Omental fat pad (tissue), 4 donors: ENCODE data around the gene FOXP1. TPM values are rescaled to one million over a fixed set of nuclear protein-coding genes. Genes with fewer than 3 reads are reported as not detected.

Experiments
- ATAC-seq: fragments of 150-250 bp; one replicate; pipeline ENCODE4 v1.9.1; 2016; ENCODE audit warnings: mild to moderate bottlenecking, moderate library complexity; ENCODE audit not compliant: low FRiP score
- DNase-seq: peaks from one replicate; pipeline ENCODE4 v3.0.0-alpha.2; 2019; ENCODE audit warnings: low spot score
- CTCF ChIP-seq, 3 donors: fragments of 450-650 bp; IDR thresholded peaks; one replicate each; pipeline ENCODE4 v1.5.1; 2016 to 2017; ENCODE audit warnings: antibody characterized with exemption in 3 of 3, mild to moderate bottlenecking in 3 of 3, moderate library complexity in 2 of 3
- total RNA-seq, 4 donors: library from RNA; depleted of rRNA; stranded (reverse); fragments of >200 nt; gene quantifications; one replicate each; pipeline ENCODE4 v1.1.0, GENCODE V29; 2016

FOXP1 gene
- total RNA-seq, 4 donors from 2014 or later, result 72.4 to 128 (median 76.7) TPM

GRCh38 chr3:71088742-71089141 lies 494.8 kb downstream of the FOXP1 start:
- ATAC-seq (no peak), DNase-seq (no peak)
- TF ChIP-seq CTCF (IDR thresholded peaks at IDR 0.05), result no peak

GRCh38 chr3:71088019-71088708 lies 495.4 kb downstream of the FOXP1 start:
- ATAC-seq (no peak), DNase-seq (no peak)
- TF ChIP-seq CTCF (IDR thresholded peaks at IDR 0.05), result no peak

- TF ChIP-seq CTCF (IDR thresholded peaks at IDR 0.05), result no peak
- no peak for DNase-seq
- ATAC-seq, result no peak
Observed at GRCh38 chr3:71087143-71088018, 496.1 kb downstream of the FOXP1 start.

GRCh38 chr3:71086777-71087142 lies 496.8 kb downstream of the FOXP1 start:
- TF ChIP-seq CTCF (IDR thresholded peaks at IDR 0.05), result no peak
- DNase-seq (no peak), ATAC-seq (no peak)

GRCh38 chr3:71083726-71084131 lies 499.8 kb downstream of the FOXP1 start:
- no peak for ATAC-seq

GRCh38 chr3:71082833-71083232 lies 500.7 kb downstream of the FOXP1 start:
- ATAC-seq (no peak), DNase-seq (no peak)
- TF ChIP-seq CTCF (IDR thresholded peaks at IDR 0.05), result no peak

More at GRCh38 chr3:71083726-71084131, 499.8 kb downstream of the FOXP1 start:
- DNase-seq, result no peak
- no peak for TF ChIP-seq CTCF (IDR thresholded peaks at IDR 0.05)
